ENCODE measurements around the gene APH1A.
"Not testable (repeated sequence)": the region's sequence is repeated elsewhere in the genome, so short reads cannot be mapped to it uniquely, and the experiment has no call there.

The APH1A gene

DNA sequence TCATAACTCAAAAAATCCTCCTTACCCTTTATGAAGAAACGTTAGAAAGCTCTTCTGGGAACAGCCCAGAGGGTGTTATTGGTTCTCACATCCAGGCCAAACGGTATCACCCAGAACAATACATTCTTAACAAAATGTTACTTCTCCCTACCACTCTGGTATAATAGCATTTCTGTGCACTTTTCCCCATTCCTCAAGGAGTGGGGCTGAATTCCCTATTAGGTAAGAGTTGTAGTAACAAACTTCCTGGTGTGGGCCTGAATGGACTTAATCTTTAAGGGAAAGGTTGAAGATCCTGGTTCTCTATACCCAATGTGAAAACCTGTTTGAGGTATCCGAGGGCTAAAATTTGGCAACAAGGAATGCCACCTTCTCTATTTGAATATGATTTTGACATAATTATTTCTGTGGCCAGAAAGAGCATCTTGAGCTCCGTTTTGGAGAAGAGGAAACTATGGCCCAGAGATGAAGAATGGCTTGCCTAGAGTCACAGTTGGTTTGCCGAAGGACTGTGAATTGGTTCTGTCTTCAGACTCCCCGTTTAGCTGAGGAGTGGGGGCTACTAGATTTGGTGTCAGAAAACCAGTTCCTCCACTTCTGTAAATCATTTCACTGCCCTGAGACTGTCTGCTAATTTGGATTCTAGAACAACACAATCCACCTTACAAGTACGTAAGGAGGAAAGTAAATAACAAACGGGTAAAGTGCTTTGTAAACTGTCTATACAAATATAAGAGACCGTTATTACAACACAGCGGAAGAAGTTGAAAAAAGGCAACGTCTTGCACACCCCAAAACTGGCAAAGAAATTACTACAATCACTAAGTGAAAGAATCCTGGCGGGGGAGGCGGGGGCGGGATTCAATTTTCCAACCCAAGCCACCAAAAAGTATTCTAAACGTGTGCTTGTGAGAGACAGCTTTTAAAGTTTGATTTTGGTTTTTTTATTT, 35.2 kb downstream of the APH1A start:
- DNase-seq (ENCODE audit: low read depth), result no peak

DNA sequence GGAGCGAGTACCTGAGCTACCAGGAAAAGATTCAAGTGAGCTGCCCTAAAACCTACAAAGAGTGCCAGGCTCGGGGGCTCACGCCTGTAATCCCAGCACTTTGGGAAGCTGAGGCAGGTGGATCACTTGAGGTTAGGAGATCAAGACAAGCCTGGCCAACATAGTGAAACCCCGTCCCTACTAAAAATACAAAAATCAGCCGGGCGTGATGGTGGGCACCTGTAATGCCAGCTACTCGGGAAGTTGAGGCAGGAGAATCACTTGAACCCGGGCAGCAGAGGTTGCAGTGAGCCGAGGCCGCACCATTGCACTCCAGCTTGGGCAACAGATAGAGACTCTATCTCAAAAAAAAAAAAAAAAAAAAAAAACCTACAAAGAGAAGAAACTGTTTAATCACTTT, 35.9 kb downstream of the APH1A start:
- DNase-seq (ENCODE audit: low read depth), result not testable (repeated sequence)

DNA sequence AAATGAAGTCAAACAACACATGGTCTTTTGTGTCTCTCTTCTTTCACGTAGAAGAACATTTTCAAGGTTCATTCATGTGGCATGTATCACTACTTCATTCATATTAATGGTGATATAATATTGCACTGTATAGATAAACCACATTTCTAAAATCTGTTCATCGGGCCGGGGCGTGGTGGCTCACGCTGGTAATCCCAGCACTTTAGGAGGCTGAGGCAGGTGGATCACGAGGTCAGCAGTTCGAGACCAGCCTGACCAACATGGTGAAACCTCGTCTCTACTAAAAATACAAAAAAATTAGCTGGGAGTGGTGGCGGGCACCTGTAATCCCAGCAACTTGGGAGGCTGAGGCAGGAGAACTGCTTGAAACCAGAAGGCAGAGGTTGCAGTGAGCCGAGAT, 40.6 kb downstream of the APH1A start:
- DNase-seq (ENCODE audit: low read depth), result not testable (repeated sequence)

DNA sequence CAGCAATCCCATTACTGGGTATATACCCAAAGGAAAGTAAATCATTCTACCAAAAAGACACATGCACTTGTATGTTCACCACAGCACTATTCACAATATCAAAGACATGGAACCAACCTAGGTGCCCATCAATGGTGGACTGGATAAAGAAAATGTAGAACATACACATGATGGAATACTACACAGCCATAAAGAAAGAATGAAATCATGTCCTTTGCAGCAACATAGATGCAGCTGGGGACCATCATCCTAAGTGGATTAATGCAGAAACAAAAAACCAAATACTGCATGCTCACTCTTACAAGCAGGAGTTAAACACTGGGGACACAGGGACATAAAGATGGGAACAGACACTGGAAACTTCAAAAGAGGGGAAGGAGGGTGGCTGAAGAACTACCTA, 41.6 kb downstream of the APH1A start:
- no peak for DNase-seq (ENCODE audit: low read depth)

DNA sequence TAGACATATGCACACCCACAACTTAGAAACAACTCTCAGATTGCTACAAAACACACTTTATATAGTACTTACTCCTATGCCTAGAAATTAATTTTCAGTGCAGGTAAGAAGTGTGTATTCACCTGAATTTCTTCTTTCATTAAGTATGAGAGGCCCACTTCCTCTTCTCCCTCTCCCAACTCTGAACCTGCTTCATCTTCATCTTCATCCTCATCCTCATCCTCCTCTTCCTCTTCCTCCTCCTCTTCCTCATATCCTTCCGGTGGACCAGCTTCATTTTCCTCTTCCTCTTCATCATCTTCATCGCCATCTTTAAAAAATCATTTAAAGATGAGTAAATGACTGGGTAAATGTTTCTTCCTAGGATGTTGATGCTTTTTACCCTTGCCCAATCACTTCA, 42.3 kb downstream of the APH1A start:
- DNase-seq (ENCODE audit: low read depth), result no peak

DNA sequence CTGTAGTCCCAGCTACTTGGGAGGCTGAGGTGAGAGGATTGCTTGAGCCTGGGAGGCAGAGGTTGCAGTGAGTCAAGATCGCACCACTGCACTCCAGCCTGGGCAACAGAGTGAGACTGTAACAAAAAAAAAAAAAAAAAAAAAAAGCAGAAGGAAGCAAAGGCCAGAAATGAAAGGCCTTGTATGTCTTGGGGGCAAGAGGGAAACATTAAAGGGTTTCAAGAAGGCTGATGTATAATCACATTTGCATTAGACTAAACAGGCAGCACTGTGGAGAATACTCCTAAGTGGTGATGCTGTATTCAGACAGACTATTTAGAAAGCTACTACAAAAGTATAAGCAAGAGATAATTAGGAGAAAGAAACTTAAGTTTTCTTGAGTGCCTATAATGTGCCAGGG, 43.3 kb downstream of the APH1A start:
- DNase-seq (ENCODE audit: low read depth), result no peak

DNA sequence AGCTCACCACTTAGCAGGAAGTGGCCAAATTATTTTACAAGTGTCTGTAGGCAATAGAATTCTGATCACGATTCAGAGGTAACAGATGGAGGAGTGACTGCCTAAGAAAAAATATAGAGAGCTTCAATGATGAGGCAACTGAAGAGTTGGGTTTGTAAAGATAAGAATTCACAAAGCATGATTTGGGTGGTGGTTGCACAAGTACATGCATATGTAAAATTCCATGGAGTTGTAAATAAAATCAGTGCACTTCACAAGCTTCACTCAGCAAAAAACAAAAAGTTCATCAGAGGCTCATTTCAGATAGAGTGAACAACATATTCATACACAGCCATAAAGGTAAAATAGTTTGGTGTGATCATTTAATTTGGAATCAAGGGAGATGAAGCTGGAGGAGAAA, 43.8 kb downstream of the APH1A start:
- no peak for DNase-seq (ENCODE audit: low read depth)

DNA sequence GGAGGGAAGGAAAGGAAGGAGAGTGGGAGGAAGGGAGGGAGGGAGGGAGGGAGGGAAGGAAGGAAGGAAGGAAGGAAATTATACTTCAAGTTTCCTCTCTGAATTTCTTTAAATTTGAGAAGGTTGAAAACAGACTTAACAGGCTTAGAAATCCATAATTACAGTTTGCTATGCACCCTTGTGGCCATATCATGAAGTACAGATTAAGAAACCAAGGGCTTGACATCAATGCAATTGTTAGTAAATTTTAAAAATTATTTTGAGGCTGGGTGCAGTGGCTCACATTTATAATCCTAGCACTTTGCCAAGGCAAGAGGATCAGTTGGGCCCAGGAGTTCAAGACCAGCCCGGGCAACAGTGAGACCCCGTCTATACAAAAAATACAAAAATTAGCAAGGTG, 47.3 kb downstream of the APH1A start:
- no peak for DNase-seq (ENCODE audit: low read depth)

DNA sequence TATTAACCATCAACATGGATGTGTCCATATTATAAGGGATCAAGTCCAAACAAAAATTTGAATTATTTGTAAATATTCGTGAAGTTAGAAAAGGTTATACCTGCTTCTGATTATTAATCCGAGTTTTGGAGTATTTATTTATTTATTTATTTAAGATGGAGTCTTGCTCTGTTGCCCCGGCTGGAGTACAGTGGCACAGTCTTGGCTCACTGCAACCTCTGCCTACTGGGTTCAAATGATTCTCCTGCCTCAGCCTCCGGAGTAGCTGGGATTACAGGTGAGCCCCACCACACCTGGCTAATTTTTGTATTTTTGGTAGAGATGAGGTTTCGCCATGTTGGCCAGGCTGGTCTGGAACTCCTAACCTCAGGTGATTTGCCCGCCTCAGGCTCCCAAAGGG, 53.0 kb downstream of the APH1A start:
- DNase-seq (ENCODE audit: low read depth), result not testable (repeated sequence)
